A549 (cell line): Measurements from ENCODE around the gene GABRQ.

Source experiments
- CEBPB ChIP-seq, 2 experiments: fragments of >200 bp in 1 of 2; sonication (Bioruptor Twin) in 1 of 2; formaldehyde crosslinking in 1 of 2; IDR thresholded peaks; 2 replicates each; pipeline ENCODE4 v1.6.1; 2012 to 2016
- CTCF ChIP-seq: fragments of >200 bp; sonication (Bioruptor Twin); formaldehyde crosslinking; IDR thresholded peaks from 3 replicates; pipeline ENCODE4 v1.5.1; 2016
- ELK1 ChIP-seq: fragments of 150-350 bp; IDR thresholded peaks from 2 replicates; pipeline ENCODE4 v1.6.1; 2014; ENCODE audit warnings: low read depth, mild to moderate bottlenecking, low read length
- GATA3 ChIP-seq: IDR thresholded peaks from 2 replicates; pipeline ENCODE4 v1.6.1; 2012; ENCODE audit warnings: borderline replicate concordance
- JUNB ChIP-seq: fragments of >200 bp; sonication (Bioruptor Twin); formaldehyde crosslinking; IDR thresholded peaks from 2 replicates; pipeline ENCODE4 v1.6.1; 2016
- KDM1A ChIP-seq: fragments of 200-600 bp; sonication (generic); IDR thresholded peaks from 2 replicates; pipeline ENCODE4 v1.6.1; 2016; ENCODE audit warnings: low read depth, mild to moderate bottlenecking
- MAFK ChIP-seq: fragments of 450-650 bp; IDR thresholded peaks from 2 replicates; pipeline ENCODE4 v1.6.1; 2014; ENCODE audit not compliant: partially characterized antibody
- MYC ChIP-seq: IDR thresholded peaks from 2 replicates; pipeline ENCODE4 v1.6.1; 2012; ENCODE audit warnings: mild to moderate bottlenecking, inconsistent platforms, low read length, improper control_type of control experiment, borderline replicate concordance
- POLR2A ChIP-seq: IDR thresholded peaks from 2 replicates; pipeline ENCODE4 v1.6.1; 2012; ENCODE audit warnings: mild to moderate bottlenecking, low read length
- RCOR1 ChIP-seq: fragments of 150-350 bp; IDR thresholded peaks from 2 replicates; pipeline ENCODE4 v1.6.1; 2014; ENCODE audit warnings: antibody characterized with exemption, low read length, low read depth
- REST ChIP-seq: fragments of 200-600 bp; sonication (generic); IDR thresholded peaks from 2 replicates; pipeline ENCODE4 v1.6.1; 2016; ENCODE audit warnings: antibody characterized with exemption, mild to moderate bottlenecking, moderate library complexity
- RFX5 ChIP-seq: fragments of 450-650 bp; IDR thresholded peaks from 2 replicates; pipeline ENCODE4 v1.7.1; 2014; ENCODE audit warnings: antibody characterized with exemption, mild to moderate bottlenecking, moderate library complexity
- RNF2 ChIP-seq: fragments of 200-600 bp; sonication (generic); IDR thresholded peaks from 2 replicates; pipeline ENCODE4 v1.6.1; 2016; ENCODE audit warnings: low read depth, mild to moderate bottlenecking, antibody characterized with exemption, moderate library complexity, borderline replicate concordance
- SMC3 ChIP-seq: fragments of >200 bp; sonication (Bioruptor Twin); formaldehyde crosslinking; IDR thresholded peaks from 3 replicates; pipeline ENCODE4 v1.6.1; 2018; ENCODE audit warnings: inconsistent platforms

GRCh38 chrX:152637649-152638442 is at the start of gene GABRQ:
- TF ChIP-seq REST (no peak), MAFK (no peak), CTCF (no peak), POLR2A (no peak), RFX5 (no peak), RNF2 (no peak), JUNB (no peak), CEBPB (IDR thresholded peaks at IDR 0.05) (no peak), GATA3 (no peak), ELK1 (no peak), MYC (no peak), RCOR1 (no peak), KDM1A (no peak), SMC3 (no peak)
